HL-60 (cell line): ENCODE data around the gene CAMK2D.

ENCODE experiments used
- GABPA ChIP-seq: IDR thresholded peaks from 2 replicates; pipeline ENCODE4 v1.6.1; 2012; ENCODE audit warnings: low read depth
- POLR2AphosphoS5 ChIP-seq: IDR thresholded peaks from 2 replicates; pipeline ENCODE4 v1.6.1; 2012; ENCODE audit warnings: low read depth
- REST ChIP-seq: IDR thresholded peaks from 2 replicates; pipeline ENCODE4 v1.6.1; 2012; ENCODE audit warnings: low read depth; ENCODE audit not compliant: insufficient replicate concordance
- TF ChIP-seq, protein P1 (sequence below): IDR thresholded peaks from one replicate; pipeline ENCODE4 v1.5.1; 2011; ENCODE audit warnings: low read length, control low read depth, inconsistent platforms; ENCODE audit not compliant: insufficient read depth

DNA sequence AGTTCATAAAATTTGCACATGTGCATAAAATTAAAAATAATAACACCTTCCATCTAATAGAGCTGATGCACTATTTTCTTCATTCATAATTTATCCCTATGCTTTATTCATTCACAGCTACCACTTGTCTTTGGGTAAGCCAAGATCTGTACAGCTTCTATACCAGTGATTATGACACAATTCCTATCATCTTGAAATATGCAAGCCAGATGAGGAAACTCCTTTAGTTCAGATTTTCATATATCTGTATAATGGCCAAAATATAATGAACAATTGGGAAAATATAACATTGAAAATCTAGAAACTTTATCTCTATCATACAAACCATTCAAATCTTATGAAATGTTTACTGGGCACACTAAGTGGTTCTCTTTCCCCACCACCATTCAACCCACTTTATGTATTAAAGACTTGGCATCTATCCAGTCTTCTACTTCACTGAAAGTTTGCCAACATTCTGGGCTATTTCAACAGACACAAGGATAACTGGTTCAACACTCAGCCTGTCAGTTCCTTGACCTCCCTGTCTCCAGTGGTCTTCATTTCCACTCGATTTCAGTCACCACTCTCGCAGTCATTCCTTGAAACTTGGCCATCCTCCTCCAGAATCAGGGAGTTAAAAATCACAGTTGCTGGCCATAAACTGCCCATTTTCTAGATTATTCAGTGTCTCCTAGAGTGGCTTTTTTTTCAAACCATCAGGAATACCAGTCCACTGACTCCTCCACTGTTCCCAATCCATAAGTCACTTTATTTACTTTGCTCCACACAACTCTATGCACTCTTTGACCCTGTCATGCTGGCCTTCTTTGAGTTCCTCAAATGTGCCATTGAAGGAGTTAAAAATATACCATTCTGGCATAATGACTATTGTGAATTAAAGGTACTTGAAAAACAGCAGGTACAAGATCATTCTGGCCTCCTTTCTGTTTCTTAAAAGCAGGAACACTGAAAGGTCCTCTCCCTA, 85.5 kb downstream of the CAMK2D start:
- TF ChIP-seq, protein P1, sequence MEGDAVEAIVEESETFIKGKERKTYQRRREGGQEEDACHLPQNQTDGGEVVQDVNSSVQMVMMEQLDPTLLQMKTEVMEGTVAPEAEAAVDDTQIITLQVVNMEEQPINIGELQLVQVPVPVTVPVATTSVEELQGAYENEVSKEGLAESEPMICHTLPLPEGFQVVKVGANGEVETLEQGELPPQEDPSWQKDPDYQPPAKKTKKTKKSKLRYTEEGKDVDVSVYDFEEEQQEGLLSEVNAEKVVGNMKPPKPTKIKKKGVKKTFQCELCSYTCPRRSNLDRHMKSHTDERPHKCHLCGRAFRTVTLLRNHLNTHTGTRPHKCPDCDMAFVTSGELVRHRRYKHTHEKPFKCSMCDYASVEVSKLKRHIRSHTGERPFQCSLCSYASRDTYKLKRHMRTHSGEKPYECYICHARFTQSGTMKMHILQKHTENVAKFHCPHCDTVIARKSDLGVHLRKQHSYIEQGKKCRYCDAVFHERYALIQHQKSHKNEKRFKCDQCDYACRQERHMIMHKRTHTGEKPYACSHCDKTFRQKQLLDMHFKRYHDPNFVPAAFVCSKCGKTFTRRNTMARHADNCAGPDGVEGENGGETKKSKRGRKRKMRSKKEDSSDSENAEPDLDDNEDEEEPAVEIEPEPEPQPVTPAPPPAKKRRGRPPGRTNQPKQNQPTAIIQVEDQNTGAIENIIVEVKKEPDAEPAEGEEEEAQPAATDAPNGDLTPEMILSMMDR = no peak
- TF ChIP-seq GABPA = no peak
- no peak for TF ChIP-seq POLR2AphosphoS5
- no peak for TF ChIP-seq REST
